ENCODE data around the gene F9. TPM values are rescaled to one million over a fixed set of nuclear protein-coding genes. Genes with fewer than 3 reads are reported as not detected.

Gene F9
- total RNA-seq, 2 donors from 2014 or later: not detected

DNA sequence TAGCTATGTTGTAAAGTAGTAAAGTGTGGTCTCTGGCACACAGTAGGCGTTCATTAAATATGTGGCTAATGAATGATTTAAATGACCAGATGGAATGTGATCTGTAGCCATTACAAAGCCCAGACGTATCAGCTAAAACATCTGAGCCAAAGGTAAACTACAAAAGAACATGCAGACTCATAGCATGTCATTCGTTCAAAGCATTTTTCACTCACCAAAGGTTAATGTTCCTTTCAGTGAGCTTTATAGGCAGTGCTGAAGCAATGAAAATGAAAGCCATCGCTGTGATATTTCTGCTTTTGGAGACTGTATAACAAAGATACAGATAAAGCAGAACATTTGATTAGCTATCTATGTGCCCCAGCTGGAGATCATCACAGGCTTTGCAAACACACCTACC is 50.5 kb downstream of the F9 start:
- intact Hi-C loops (cut with DNase I, micrococcal nuclease): no loop called here
- DNase-seq (no peak), ATAC-seq (no peak)

DNA sequence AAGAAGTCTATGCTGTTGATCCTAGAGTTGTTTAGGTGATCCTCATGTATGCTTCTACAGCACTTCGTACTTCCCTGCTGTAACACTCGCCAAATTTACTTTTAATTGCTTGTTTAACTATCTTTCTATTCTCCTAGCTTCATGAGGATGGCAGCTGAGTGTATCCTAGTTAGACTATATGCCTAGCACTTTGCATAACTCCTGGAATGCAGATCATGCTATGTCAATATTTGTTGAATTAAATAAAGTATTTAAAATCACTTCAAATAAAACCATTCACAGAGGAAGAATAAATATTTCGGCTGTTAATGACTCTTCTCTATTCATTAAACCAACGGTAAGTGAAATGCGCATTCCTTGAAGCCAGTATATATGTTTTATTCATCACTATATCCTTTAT is 55.1 kb downstream of the F9 start:
- DNase-seq (no peak), ATAC-seq (no peak)
- intact Hi-C loops (cut with DNase I, micrococcal nuclease): no loop called here

DNA sequence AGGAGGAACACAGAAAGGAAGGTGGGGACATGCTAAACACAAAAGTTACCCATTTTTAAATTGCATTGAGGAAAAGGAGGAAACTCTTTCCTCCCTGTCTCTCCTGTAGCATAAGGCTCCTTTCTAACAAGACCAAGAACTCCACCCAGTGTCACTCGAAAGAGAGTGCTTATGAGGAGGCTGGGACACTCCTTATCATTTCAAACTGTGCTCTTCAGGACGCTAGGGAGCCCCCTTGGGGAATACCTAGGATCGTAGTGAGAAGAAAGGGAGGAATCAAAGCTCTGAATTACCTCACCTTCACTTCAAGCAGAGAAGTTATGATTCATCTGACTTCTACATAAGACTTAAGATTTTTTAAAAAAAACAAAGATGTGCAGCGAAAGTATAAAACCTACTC is 65.5 kb downstream of the F9 start:
- intact Hi-C loops (cut with DNase I, micrococcal nuclease): no loop called here
- ATAC-seq: no peak
- no peak for DNase-seq

DNA sequence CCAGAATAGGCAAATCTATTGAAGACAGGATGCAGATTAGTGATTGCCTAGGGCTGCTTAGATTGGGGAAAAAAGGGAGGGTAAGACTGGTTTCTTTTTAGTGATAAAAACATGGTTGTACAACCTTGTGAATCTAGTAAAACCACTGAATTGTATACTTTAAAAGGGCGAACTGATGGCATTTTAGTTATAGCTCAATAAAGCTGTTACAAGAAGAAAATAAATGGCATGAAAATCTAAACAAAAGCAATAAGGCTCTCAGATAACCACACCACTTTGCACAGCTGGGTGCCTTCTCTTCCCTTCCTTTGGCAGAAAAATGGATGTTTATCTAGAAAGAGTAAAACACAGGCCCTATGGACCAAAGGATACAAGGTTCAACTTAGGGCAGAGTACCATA is 69.6 kb downstream of the F9 start:
- no peak for ATAC-seq
- DNase-seq: no peak
- intact Hi-C loops (cut with DNase I, micrococcal nuclease): no loop called here

Other genes starting within 250 kb of the F9 start
- gene MCF2, start 177.4 kb downstream of the F9 start, total RNA-seq: not detected

Measured in left colon (tissue), 2 donors.